VCaP (cell line): ENCODE data around the gene ENG.

Source experiments
- H3K27ac ChIP-seq: fragments of 450-650 bp; 2 replicates; pipeline ENCODE4 v1.5.1; 2017
- CTCF ChIP-seq: fragments of 450-650 bp; conservative IDR thresholded peaks from 2 replicates; pipeline ENCODE4 v1.5.1; 2017; ENCODE audit warnings: mild to moderate bottlenecking, moderate library complexity

The ENG gene

GRCh38 chr9:127769929-127770582 lies 84.4 kb downstream of the ENG start:
- no peak overlapping the region; the same call in 1 of the 2 replicates for H3K27ac ChIP-seq
- no peak for TF ChIP-seq CTCF

- TF ChIP-seq CTCF, result no peak
- no peak overlapping the region for H3K27ac ChIP-seq
Measured at GRCh38 chr9:127769101-127769500, 85.4 kb downstream of the ENG start.

GRCh38 chr9:127768698-127769097 lies 85.8 kb downstream of the ENG start:
- TF ChIP-seq CTCF, result no peak
- H3K27ac ChIP-seq, result no peak overlapping the region

GRCh38 chr9:127767909-127768331 lies 86.5 kb downstream of the ENG start:
- no peak overlapping the region for H3K27ac ChIP-seq
- no peak for TF ChIP-seq CTCF

- no peak overlapping the region for H3K27ac ChIP-seq
- no peak for TF ChIP-seq CTCF
Measured at GRCh38 chr9:127767410-127767809, 87.0 kb downstream of the ENG start.

- TF ChIP-seq CTCF, result no peak
- H3K27ac ChIP-seq, result no peak overlapping the region
Measured at GRCh38 chr9:127765418-127765817, 89.0 kb downstream of the ENG start.
